ENCODE results near the gene SNN. TPM values are rescaled to one million over a fixed set of nuclear protein-coding genes. Genes with fewer than 3 reads are reported as not detected.

Gene SNN
- total RNA-seq, 1 donor from 2014 or later, result 27.7 TPM

- DNase-seq (ENCODE audit: missing footprints), result no peak
- peak; percentile 14 for ATAC-seq
- intact Hi-C loops (cut with DNase I), result loop anchor here (5.0 kb wide), 1 partner anchor 38 kb away; no protein-coding TSS in a partner anchor
Observed at GRCh38 chr16:11674001-11674817, 6.0 kb downstream of the SNN start.

GRCh38 chr16:11674818-11675560, 6.7 kb downstream of the SNN start:
- ATAC-seq, result no peak
- no peak for DNase-seq (ENCODE audit: missing footprints)
- intact Hi-C loops (cut with DNase I), result loop anchor here (5.0 kb wide), 1 partner anchor 37 kb away; no protein-coding TSS in a partner anchor

- intact Hi-C loops (cut with DNase I), result no loop called here
- ATAC-seq (no peak), DNase-seq (ENCODE audit: missing footprints) (no peak)
Observed at GRCh38 chr16:11675561-11676511, 7.6 kb downstream of the SNN start.

- intact Hi-C loops (cut with DNase I), result no loop called here
- ATAC-seq (no peak), DNase-seq (ENCODE audit: missing footprints) (no peak)
Observed at GRCh38 chr16:11676799-11677198, 8.5 kb downstream of the SNN start.

- DNase-seq (ENCODE audit: missing footprints), result no peak
- no peak for ATAC-seq
- intact Hi-C loops (cut with DNase I), result no loop called here
Observed at GRCh38 chr16:11677451-11677951, 9.2 kb downstream of the SNN start.

- intact Hi-C loops (cut with DNase I), result no loop called here
- DNase-seq (ENCODE audit: missing footprints), result no peak
- no peak for ATAC-seq
Observed at GRCh38 chr16:11677959-11678881, 10.0 kb downstream of the SNN start.

- ATAC-seq (no peak), DNase-seq (ENCODE audit: missing footprints) (no peak)
- intact Hi-C loops (cut with DNase I), result no loop called here
Observed at GRCh38 chr16:11679250-11679649, 11.0 kb downstream of the SNN start.

- ATAC-seq, result no peak
- intact Hi-C loops (cut with DNase I), result no loop called here
- DNase-seq (ENCODE audit: missing footprints), result no peak
Observed at GRCh38 chr16:11679941-11680911, 12.0 kb downstream of the SNN start.

GRCh38 chr16:11681556-11681955, 13.3 kb downstream of the SNN start:
- no peak for DNase-seq (ENCODE audit: missing footprints)
- ATAC-seq, result no peak
- intact Hi-C loops (cut with DNase I), result no loop called here

GRCh38 chr16:11681976-11682654, 13.9 kb downstream of the SNN start:
- intact Hi-C loops (cut with DNase I), result no loop called here
- DNase-seq (ENCODE audit: missing footprints), result no peak
- ATAC-seq, result no peak

- ATAC-seq (no peak), DNase-seq (ENCODE audit: missing footprints) (no peak)
- intact Hi-C loops (cut with DNase I), result no loop called here
Observed at GRCh38 chr16:11682655-11683096, 14.4 kb downstream of the SNN start.

GRCh38 chr16:11683145-11683544, 14.9 kb downstream of the SNN start:
- ATAC-seq, result no peak
- intact Hi-C loops (cut with DNase I), result no loop called here

GRCh38 chr16:11684231-11685025, 16.2 kb downstream of the SNN start:
- intact Hi-C loops (cut with DNase I), result no loop called here
- ATAC-seq (no peak), DNase-seq (ENCODE audit: missing footprints) (no peak)

More at GRCh38 chr16:11683145-11683544, 14.9 kb downstream of the SNN start:
- no peak for DNase-seq (ENCODE audit: missing footprints)

- ATAC-seq, result no peak
- intact Hi-C loops (cut with DNase I), result no loop called here
- no peak for DNase-seq (ENCODE audit: missing footprints)
Observed at GRCh38 chr16:11685844-11686618, 17.8 kb downstream of the SNN start.
